Glutamatergic neuron (in vitro differentiated cells): ENCODE data around the gene TMC1. TPM values are rescaled to one million over a fixed set of nuclear protein-coding genes. Genes with fewer than 3 reads are reported as not detected.

ENCODE experiments used
- DNase-seq: peaks from one replicate; pipeline ENCODE4 v3.0.0; 2022
- H3K27ac Mint-ChIP-seq: one replicate; pipeline ENCODE4 v1.8.0; 2020; ENCODE audit warnings: mild to moderate bottlenecking, mixed read lengths, inconsistent platforms; ENCODE audit not compliant: unreplicated experiment
- H3K27me3 Mint-ChIP-seq: one replicate; pipeline ENCODE4 v1.8.0; 2020; ENCODE audit warnings: mild to moderate bottlenecking, moderate library complexity, mixed read lengths, inconsistent platforms; ENCODE audit not compliant: unreplicated experiment
- H3K36me3 Mint-ChIP-seq: one replicate; pipeline ENCODE4 v1.8.0; 2020; ENCODE audit warnings: mild to moderate bottlenecking, mixed read lengths, inconsistent platforms; ENCODE audit not compliant: unreplicated experiment
- H3K4me1 Mint-ChIP-seq: one replicate; pipeline ENCODE4 v1.8.0; 2020; ENCODE audit warnings: mild to moderate bottlenecking, low read depth, mixed read lengths, inconsistent platforms; ENCODE audit not compliant: unreplicated experiment
- H3K4me3 Mint-ChIP-seq: one replicate; pipeline ENCODE4 v1.8.0; 2020; ENCODE audit warnings: mild to moderate bottlenecking, mixed read lengths, inconsistent platforms; ENCODE audit not compliant: unreplicated experiment
- H3K9me3 Mint-ChIP-seq: one replicate; pipeline ENCODE4 v1.8.0; 2020; ENCODE audit warnings: mild to moderate bottlenecking, moderate library complexity, mixed read lengths, inconsistent platforms; ENCODE audit not compliant: unreplicated experiment
- total RNA-seq: library from RNA; stranded (reverse); fragmentation: NEBNext Ultra II Directional; extraction: Animal tissue kit (Norgen Biotek cat#: 25700); gene quantifications from one replicate; pipeline ENCODE4 v1.2.1, GENCODE V29; 2021; ENCODE audit not compliant: unreplicated experiment
- TF ChIP-seq, protein P1 (sequence below): fragments of 200-600 bp; sonication (generic); IDR thresholded peaks from one replicate; pipeline ENCODE4 v1.5.0; 2021; ENCODE audit not compliant: partially characterized antibody, unreplicated experiment

TMC1 gene
- total RNA-seq, 1 donor from 2014 or later = not detected

- Mint-ChIP-seq H3K36me3 (no peaks in the 10 kb centered on the region), H3K27me3 (peaks cover 3% of the 10 kb centered on the region), H3K9me3 (no peaks in the 10 kb centered on the region), H3K27ac (no peak overlapping the region), H3K4me3 (no peak overlapping the region), H3K4me1 (peaks cover 2% of the 10 kb centered on the region)
- TF ChIP-seq, protein P1, sequence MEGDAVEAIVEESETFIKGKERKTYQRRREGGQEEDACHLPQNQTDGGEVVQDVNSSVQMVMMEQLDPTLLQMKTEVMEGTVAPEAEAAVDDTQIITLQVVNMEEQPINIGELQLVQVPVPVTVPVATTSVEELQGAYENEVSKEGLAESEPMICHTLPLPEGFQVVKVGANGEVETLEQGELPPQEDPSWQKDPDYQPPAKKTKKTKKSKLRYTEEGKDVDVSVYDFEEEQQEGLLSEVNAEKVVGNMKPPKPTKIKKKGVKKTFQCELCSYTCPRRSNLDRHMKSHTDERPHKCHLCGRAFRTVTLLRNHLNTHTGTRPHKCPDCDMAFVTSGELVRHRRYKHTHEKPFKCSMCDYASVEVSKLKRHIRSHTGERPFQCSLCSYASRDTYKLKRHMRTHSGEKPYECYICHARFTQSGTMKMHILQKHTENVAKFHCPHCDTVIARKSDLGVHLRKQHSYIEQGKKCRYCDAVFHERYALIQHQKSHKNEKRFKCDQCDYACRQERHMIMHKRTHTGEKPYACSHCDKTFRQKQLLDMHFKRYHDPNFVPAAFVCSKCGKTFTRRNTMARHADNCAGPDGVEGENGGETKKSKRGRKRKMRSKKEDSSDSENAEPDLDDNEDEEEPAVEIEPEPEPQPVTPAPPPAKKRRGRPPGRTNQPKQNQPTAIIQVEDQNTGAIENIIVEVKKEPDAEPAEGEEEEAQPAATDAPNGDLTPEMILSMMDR = no peak
- DNase-seq = no peak
These were observed 342.2 kb downstream of the TMC1 start for GRCh38 chr9:72863456-72864094.

DNA sequence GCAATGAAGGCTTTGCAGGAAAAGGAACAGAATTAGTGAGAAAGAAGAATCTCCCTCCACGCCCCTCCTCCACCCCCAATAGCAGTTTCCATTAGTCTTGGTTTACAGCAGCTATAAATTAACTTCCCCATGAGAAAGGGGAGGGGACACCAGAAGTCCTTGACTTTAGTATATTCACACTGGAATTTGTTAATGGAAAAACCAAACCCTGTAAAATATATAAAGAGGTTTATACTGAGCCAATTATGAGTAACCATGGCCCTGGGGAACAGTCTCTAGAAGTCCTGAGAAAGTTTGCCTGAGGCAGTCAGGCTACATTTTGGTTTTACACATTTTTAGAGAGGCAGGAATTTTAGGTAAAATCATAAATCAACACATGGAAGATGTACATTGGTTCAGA lies 342.9 kb downstream of the TMC1 start:
- peaks cover 3% of the 10 kb centered on the region for H3K27me3 Mint-ChIP-seq
- H3K27ac Mint-ChIP-seq = no peak overlapping the region
- no peak overlapping the region for H3K4me3 Mint-ChIP-seq
- DNase-seq = no peak
- TF ChIP-seq, protein P1 = no peak
- peaks cover 2% of the 10 kb centered on the region for H3K4me1 Mint-ChIP-seq
- no peaks in the 10 kb centered on the region for H3K9me3 Mint-ChIP-seq
- H3K36me3 Mint-ChIP-seq = no peaks in the 10 kb centered on the region

GRCh38 chr9:72871685-72872084 lies 350.3 kb downstream of the TMC1 start:
- H3K36me3 Mint-ChIP-seq = no peaks in the 10 kb centered on the region
- H3K4me1 Mint-ChIP-seq = no peaks in the 10 kb centered on the region
- no peak overlapping the region for H3K27ac Mint-ChIP-seq
- no peaks in the 10 kb centered on the region for H3K9me3 Mint-ChIP-seq
- peaks cover 2% of the 10 kb centered on the region for H3K27me3 Mint-ChIP-seq
- DNase-seq = no peak
- H3K4me3 Mint-ChIP-seq = no peak overlapping the region
- TF ChIP-seq, protein P1 = peak; percentile 68

DNA sequence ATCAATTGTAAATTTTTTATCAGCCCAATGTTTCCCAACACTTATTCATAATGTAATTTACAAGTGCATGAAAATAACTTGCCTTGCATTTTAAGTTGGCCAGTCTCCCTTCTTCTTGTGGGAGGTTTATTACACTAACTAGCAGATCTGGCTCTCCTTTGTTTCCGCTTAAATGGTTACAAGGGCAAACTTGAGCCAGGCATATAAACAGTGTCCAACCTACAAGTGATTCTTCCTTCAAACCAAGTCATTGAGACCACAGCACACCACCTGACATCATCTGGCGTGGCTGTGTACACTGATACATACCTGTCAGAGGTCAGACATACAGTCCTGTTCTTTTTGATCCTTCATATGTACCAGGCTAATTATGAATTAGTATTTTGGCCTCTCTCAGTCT lies 351.3 kb downstream of the TMC1 start:
- H3K36me3 Mint-ChIP-seq = no peaks in the 10 kb centered on the region
- peaks cover 4% of the 10 kb centered on the region for H3K27me3 Mint-ChIP-seq
- no peaks in the 10 kb centered on the region for H3K4me1 Mint-ChIP-seq
- no peak overlapping the region for H3K27ac Mint-ChIP-seq
- no peak overlapping the region for H3K4me3 Mint-ChIP-seq
- no peaks in the 10 kb centered on the region for H3K9me3 Mint-ChIP-seq
- TF ChIP-seq, protein P1 = no peak
- DNase-seq = no peak

GRCh38 chr9:72873456-72873855 lies 352.0 kb downstream of the TMC1 start:
- Mint-ChIP-seq H3K27ac (no peak overlapping the region), H3K27me3 (peaks cover 2% of the 10 kb centered on the region), H3K4me1 (no peaks in the 10 kb centered on the region), H3K4me3 (no peak overlapping the region), H3K36me3 (no peaks in the 10 kb centered on the region), H3K9me3 (no peaks in the 10 kb centered on the region)
- no peak for DNase-seq
- TF ChIP-seq, protein P1 = no peak
